HEK293T (cell line): ENCODE data around the gene CCDC57.

Source experiments
- CTCF ChIA-PET: fragments of 350-600 bp; formaldehyde crosslinking; extraction: SDS; loops from one replicate; lab custom pipeline; 2021; ENCODE audit warnings: antibody characterized with exemption, inconsistent platforms; lab: Yijun Ruan, JAX
- POLR2A ChIA-PET: fragments of 350-600 bp; formaldehyde crosslinking; extraction: SDS; loops from one replicate; lab custom pipeline; 2020; ENCODE audit warnings: antibody characterized with exemption, inconsistent platforms; lab: Yijun Ruan, JAX
- DNase-seq: peaks from one replicate; pipeline ENCODE4 v3.0.0; 2012; ENCODE audit warnings: mixed read lengths; ENCODE audit errors: extremely low spot score
- ARNT ChIP-seq: fragments of 450-650 bp; IDR thresholded peaks from 2 replicates; pipeline ENCODE4 v1.6.1; 2017; ENCODE audit warnings: mild to moderate bottlenecking
- BHLHE40 ChIP-seq: fragments of 450-650 bp; IDR thresholded peaks from 2 replicates; pipeline ENCODE4 v1.6.1; 2016; ENCODE audit warnings: mild to moderate bottlenecking, moderate library complexity, borderline replicate concordance
- CTBP1 ChIP-seq: fragments of 450-650 bp; IDR thresholded peaks from 2 replicates; pipeline ENCODE4 v1.6.1; 2016; ENCODE audit warnings: borderline replicate concordance
- ELF4 ChIP-seq: fragments of 450-650 bp; IDR thresholded peaks from 2 replicates; pipeline ENCODE4 v1.6.1; 2017; ENCODE audit warnings: antibody characterized with exemption
- FOXA1 ChIP-seq: fragments of 450-650 bp; IDR thresholded peaks from 2 replicates; pipeline ENCODE4 v1.6.1; 2016; ENCODE audit warnings: mild to moderate bottlenecking
- FOXK2 ChIP-seq: fragments of 450-650 bp; IDR thresholded peaks from 2 replicates; pipeline ENCODE4 v1.6.1; 2016; ENCODE audit warnings: mild to moderate bottlenecking
- FOXM1 ChIP-seq: fragments of 450-650 bp; IDR thresholded peaks from 2 replicates; pipeline ENCODE4 v1.6.1; 2017; ENCODE audit warnings: mild to moderate bottlenecking, borderline replicate concordance
- HDGF ChIP-seq: fragments of 450-650 bp; IDR thresholded peaks from 2 replicates; pipeline ENCODE4 v1.6.1; 2017; ENCODE audit warnings: antibody characterized with exemption, borderline replicate concordance
- L3MBTL2 ChIP-seq: fragments of 450-650 bp; conservative IDR thresholded peaks from 2 replicates; pipeline ENCODE4 v1.6.1; 2016; ENCODE audit warnings: mild to moderate bottlenecking
- LEF1 ChIP-seq: fragments of 450-650 bp; IDR thresholded peaks from 2 replicates; pipeline ENCODE4 v1.6.1; 2017; ENCODE audit warnings: mild to moderate bottlenecking, borderline replicate concordance
- NFRKB ChIP-seq: fragments of 450-650 bp; IDR thresholded peaks from 2 replicates; pipeline ENCODE4 v1.6.1; 2016; ENCODE audit warnings: mild to moderate bottlenecking, moderate library complexity
- PKNOX1 ChIP-seq: fragments of 450-650 bp; IDR thresholded peaks from 2 replicates; pipeline ENCODE4 v1.6.1; 2016
- SP1 ChIP-seq: fragments of 450-650 bp; IDR thresholded peaks from 2 replicates; pipeline ENCODE4 v1.6.1; 2017
- SUZ12 ChIP-seq: fragments of 450-650 bp; IDR thresholded peaks from 2 replicates; pipeline ENCODE4 v1.6.1; 2016; ENCODE audit warnings: mild to moderate bottlenecking
- TARDBP ChIP-seq: fragments of 450-650 bp; IDR thresholded peaks from 2 replicates; pipeline ENCODE4 v1.6.1; 2016
- ZNF384 ChIP-seq: fragments of 450-650 bp; IDR thresholded peaks from 2 replicates; pipeline ENCODE4 v1.6.1; 2016

The CCDC57 gene

GRCh38 chr17:82097184-82097918 is 115.3 kb downstream of the CCDC57 start:
- peak; percentile 42 for DNase-seq
- no peak for TF ChIP-seq ELF4
- TF ChIP-seq NFRKB: no peak
- TF ChIP-seq ARNT: no peak
- no peak for TF ChIP-seq CTBP1
- no peak for TF ChIP-seq SUZ12
- no peak for TF ChIP-seq L3MBTL2
- TF ChIP-seq SP1: no peak
- no peak for TF ChIP-seq LEF1
- TF ChIP-seq HDGF: no peak
- TF ChIP-seq FOXA1: no peak
- TF ChIP-seq TARDBP: no peak
- no peak for TF ChIP-seq FOXK2
- TF ChIP-seq PKNOX1: no peak
- no peak for TF ChIP-seq ZNF384
- TF ChIP-seq FOXM1: no peak
- no peak for TF ChIP-seq BHLHE40
- CTCF ChIA-PET: no interaction called here
- POLR2A ChIA-PET: interaction anchor here (0.6 to 4.1 kb wide), 17 partner anchors 9 to 120 kb away, joined by 3 to 34 read pairs (median 5); partner anchors contain the start of genes ASPSCR1, DCXR, DUS1L and RAC3

GRCh38 chr17:82096709-82097183 is 115.9 kb downstream of the CCDC57 start:
- TF ChIP-seq FOXA1 (no peak), TARDBP (no peak), BHLHE40 (no peak), CTBP1 (no peak), SP1 (no peak), LEF1 (no peak), L3MBTL2 (no peak), SUZ12 (no peak), PKNOX1 (no peak), ARNT (no peak), FOXK2 (no peak), ZNF384 (no peak), ELF4 (no peak), HDGF (no peak), NFRKB (no peak), FOXM1 (no peak)
- POLR2A ChIA-PET: interaction anchor here (0.6 to 4.1 kb wide), 6 partner anchors 10 to 69 kb away, joined by 3 to 34 read pairs (median 3); partner anchors contain the start of genes DUS1L and RAC3
- CTCF ChIA-PET: no interaction called here

GRCh38 chr17:82095777-82096708 is 116.6 kb downstream of the CCDC57 start:
- no peak for DNase-seq
- TF ChIP-seq L3MBTL2: no peak
- no peak for TF ChIP-seq ELF4
- TF ChIP-seq NFRKB: no peak
- TF ChIP-seq BHLHE40: no peak
- TF ChIP-seq SUZ12: no peak
- TF ChIP-seq ZNF384: no peak
- TF ChIP-seq FOXA1: no peak
- no peak for TF ChIP-seq SP1
- TF ChIP-seq FOXM1: no peak
- TF ChIP-seq LEF1: no peak
- ChIA-PET POLR2A (interaction anchor here (0.8 to 1.5 kb wide), 6 partner anchors 11 to 263 kb away, joined by 3 read pairs; partner anchors contain the start of genes DUS1L and MCRIP1), CTCF (no interaction called here)

More at GRCh38 chr17:82096709-82097183, 115.9 kb downstream of the CCDC57 start:
- no peak for DNase-seq

GRCh38 chr17:82094931-82095776 is 117.5 kb downstream of the CCDC57 start:
- ChIA-PET POLR2A (interaction anchor here (0.8 to 1.5 kb wide), 4 partner anchors 10 to 262 kb away, joined by 3 read pairs; partner anchors contain the start of genes DUS1L and MCRIP1), CTCF (no interaction called here)
- DNase-seq: no peak
- TF ChIP-seq TARDBP (no peak), ARNT (no peak), PKNOX1 (no peak)
